ENCODE measurements around the gene NME5. TPM values are rescaled to one million over a fixed set of nuclear protein-coding genes. Genes with fewer than 3 reads are reported as not detected.

The NME5 gene
- total RNA-seq, 4 donors from 2014 or later, result 0.34 to 2.0 (median 2.0) TPM; not detected in 1

GRCh38 chr5:138129347-138129746, 9.9 kb downstream of the NME5 start:
- TF ChIP-seq CTCF (IDR thresholded peaks at IDR 0.05; ENCODE audit: low read depth), result no peak

GRCh38 chr5:138128334-138128733, 10.9 kb downstream of the NME5 start:
- no peak for TF ChIP-seq CTCF (IDR thresholded peaks at IDR 0.05; ENCODE audit: low read depth)

GRCh38 chr5:138115254-138115653, 24.0 kb downstream of the NME5 start:
- TF ChIP-seq CTCF (IDR thresholded peaks at IDR 0.05; ENCODE audit: low read depth), result no peak

- no peak for TF ChIP-seq CTCF (IDR thresholded peaks at IDR 0.05; ENCODE audit: low read depth)
Measured at GRCh38 chr5:138111937-138112336, 27.3 kb downstream of the NME5 start.

- TF ChIP-seq CTCF (IDR thresholded peaks at IDR 0.05; ENCODE audit: low read depth), result no peak
Measured at GRCh38 chr5:138111181-138111580, 28.0 kb downstream of the NME5 start.

GRCh38 chr5:138110266-138110963, 28.8 kb downstream of the NME5 start:
- TF ChIP-seq CTCF (IDR thresholded peaks at IDR 0.05; ENCODE audit: low read depth), result no peak

GRCh38 chr5:138109463-138110265, 29.6 kb downstream of the NME5 start:
- no peak for TF ChIP-seq CTCF (IDR thresholded peaks at IDR 0.05; ENCODE audit: low read depth)

Data from subcutaneous adipose tissue (tissue), 4 donors.